Neuronal stem cell (in vitro differentiated cells): ENCODE data around the gene DAP3.
"Not testable (repeated sequence)": the region's sequence is repeated elsewhere in the genome, so short reads cannot be mapped to it uniquely, and the experiment has no call there.

Experiments
- DNase-seq: peaks from one replicate; pipeline ENCODE4 v3.0.0-alpha.2; 2013; ENCODE audit warnings: low spot score
- H2AFZ ChIP-seq: one replicate; pipeline ENCODE4 v1.6.1; 2013; ENCODE audit warnings: mild to moderate bottlenecking, low read length, inconsistent platforms
- H2AK5ac ChIP-seq: 2 replicates; pipeline ENCODE4 v1.6.1; 2013; ENCODE audit warnings: low read depth, mild to moderate bottlenecking, inconsistent platforms, low read length, moderate library complexity, mixed read lengths
- H2BK120ac ChIP-seq: 2 replicates; pipeline ENCODE4 v1.6.1; 2013; ENCODE audit warnings: low read depth, mild to moderate bottlenecking, inconsistent platforms, low read length, moderate library complexity, mixed read lengths
- H2BK12ac ChIP-seq: one replicate; pipeline ENCODE4 v1.6.1; 2013; ENCODE audit warnings: low read length, inconsistent platforms
- H2BK15ac ChIP-seq: 2 replicates; pipeline ENCODE4 v1.6.1; 2013; ENCODE audit warnings: mild to moderate bottlenecking, low read length, inconsistent platforms, mixed read lengths
- H2BK5ac ChIP-seq: one replicate; pipeline ENCODE4 v1.6.1; 2013; ENCODE audit warnings: inconsistent platforms, mild to moderate bottlenecking, low read length, moderate library complexity
- H3K14ac ChIP-seq: one replicate; pipeline ENCODE4 v1.6.1; 2013; ENCODE audit warnings: low read length, inconsistent platforms
- H3K18ac ChIP-seq: 2 replicates; pipeline ENCODE4 v1.6.1; 2013; ENCODE audit warnings: low read length, inconsistent platforms
- H3K23ac ChIP-seq: 2 replicates; pipeline ENCODE4 v1.6.1; 2013; ENCODE audit warnings: low read depth, mild to moderate bottlenecking, mixed read lengths, low read length, inconsistent platforms; ENCODE audit not compliant: poor library complexity
- H3K27ac ChIP-seq: replicated peaks from 3 replicates; pipeline ENCODE4 v1.5.1; 2013; ENCODE audit warnings: low read length, inconsistent platforms
- H3K27me3 ChIP-seq, 3 experiments: 2 replicates each; pipeline ENCODE4 v1.6.1; 2013; ENCODE audit warnings: low read length in 3 of 3, mild to moderate bottlenecking in 2 of 3, inconsistent platforms in 1 of 3, low read depth in 1 of 3, mixed read lengths in 1 of 3, moderate library complexity in 1 of 3; ENCODE audit not compliant: control insufficient read depth in 3 of 3, insufficient read depth in 3 of 3
- H3K36me3 ChIP-seq, 2 donors: replicated peaks in 1 of 2; 2 replicates each; pipeline ENCODE4 v1.6.1; 2013; ENCODE audit warnings: low read length in 2 of 2; ENCODE audit not compliant: control insufficient read depth in 2 of 2, insufficient read depth in 2 of 2
- H3K4ac ChIP-seq: 2 replicates; pipeline ENCODE4 v1.6.1; 2013; ENCODE audit warnings: inconsistent platforms, mild to moderate bottlenecking, low read length, moderate library complexity
- H3K4me1 ChIP-seq, 2 donors: 1 replicate in 1 of 2; 2 replicates in 1 of 2; pipeline ENCODE4 v1.6.1; 2013; ENCODE audit warnings: low read length in 2 of 2, low read depth in 1 of 2; ENCODE audit not compliant: control insufficient read depth in 2 of 2, insufficient read depth in 1 of 2
- H3K4me2 ChIP-seq: one replicate; pipeline ENCODE4 v1.6.1; 2013; ENCODE audit warnings: mild to moderate bottlenecking, low read length, inconsistent platforms; ENCODE audit not compliant: insufficient read depth, poor library complexity, severe bottlenecking
- H3K4me3 ChIP-seq, 2 donors: 2 replicates each; pipeline ENCODE4 v1.5.1; 2013; ENCODE audit warnings: low read length in 2 of 2, mild to moderate bottlenecking in 2 of 2, inconsistent platforms in 1 of 2, moderate library complexity in 1 of 2
- H3K79me1 ChIP-seq: one replicate; pipeline ENCODE4 v1.6.1; 2013; ENCODE audit warnings: low read depth, mild to moderate bottlenecking, inconsistent platforms, low read length, moderate library complexity
- H3K9ac ChIP-seq: one replicate; pipeline ENCODE4 v1.6.1; 2013; ENCODE audit warnings: mild to moderate bottlenecking, low read depth, low read length, inconsistent platforms; ENCODE audit not compliant: poor library complexity
- H3K9me3 ChIP-seq, 2 donors: replicated peaks in 1 of 2; 2 replicates each; pipeline versions ENCODE3 to v1.6.1; 2013; ENCODE audit warnings: low read length in 2 of 2, mild to moderate bottlenecking in 2 of 2, inconsistent platforms in 1 of 2, low read depth in 1 of 2, mixed read lengths in 1 of 2, moderate library complexity in 1 of 2; ENCODE audit not compliant: control insufficient read depth in 2 of 2, insufficient read depth in 1 of 2
- H4K8ac ChIP-seq: one replicate; pipeline ENCODE4 v1.6.1; 2013; ENCODE audit warnings: low read depth, mild to moderate bottlenecking, inconsistent platforms, low read length, moderate library complexity
- H4K91ac ChIP-seq: one replicate; pipeline ENCODE4 v1.6.1; 2013; ENCODE audit warnings: low read length, low read depth, mild to moderate bottlenecking, inconsistent platforms; ENCODE audit not compliant: poor library complexity
- WGBS, 2 donors: extraction: QIAGEN DNeasy Blood & Tissue Kit; methylation state at CpG; one replicate each; pipeline ENCODE4 v1.1.7; 2013; ENCODE audit warnings: missing lambda C conversion rate in 2 of 2, mixed read lengths in 1 of 2; ENCODE audit not compliant: insufficient read length in 2 of 2, insufficient replicate concordance in 1 of 2; ENCODE audit errors: extremely low coverage in 2 of 2; 5-methylcytosine and 5-hydroxymethylcytosine counted together

DAP3 gene

DNA sequence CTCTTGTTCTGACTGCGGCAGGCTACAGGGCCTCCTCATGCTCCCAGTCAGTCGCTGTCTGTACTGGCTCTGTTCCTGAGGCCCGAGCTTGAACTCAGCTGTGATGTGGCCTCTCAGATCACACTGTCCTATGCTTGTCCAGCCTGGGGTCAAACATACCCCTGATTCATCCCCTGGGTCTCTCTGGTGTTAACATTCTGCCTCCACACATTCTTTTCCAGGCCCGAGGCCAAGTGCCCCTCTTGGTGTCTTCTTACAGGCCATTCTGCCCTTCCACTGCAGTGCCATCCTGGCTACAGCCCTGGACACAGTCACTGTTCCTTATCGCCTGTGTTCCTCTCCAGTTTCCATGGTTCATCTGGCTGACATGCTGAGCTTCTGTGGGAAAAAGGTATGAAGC, 59.2 kb downstream of the DAP3 start:
- H2BK12ac ChIP-seq, H2AFZ ChIP-seq, H3K18ac ChIP-seq, H3K4me1 ChIP-seq, H3K9me3 ChIP-seq, H2BK120ac ChIP-seq, H3K14ac ChIP-seq, H3K4me3 ChIP-seq, H2BK15ac ChIP-seq, H3K27me3 ChIP-seq, DNase-seq, H3K23ac ChIP-seq, H3K79me1 ChIP-seq, H3K4ac ChIP-seq, H4K8ac ChIP-seq, H2AK5ac ChIP-seq, H3K4me2 ChIP-seq, H2BK5ac ChIP-seq, H4K91ac ChIP-seq, H3K27ac ChIP-seq, H3K9ac ChIP-seq: not testable (repeated sequence)
- no CpG with 5 or more reads among the region's 5 CpGs for WGBS, 2 donors
- H3K36me3 ChIP-seq, result peaks cover 5 to 50% of the 10 kb centered on the region in 2 donors

DNA sequence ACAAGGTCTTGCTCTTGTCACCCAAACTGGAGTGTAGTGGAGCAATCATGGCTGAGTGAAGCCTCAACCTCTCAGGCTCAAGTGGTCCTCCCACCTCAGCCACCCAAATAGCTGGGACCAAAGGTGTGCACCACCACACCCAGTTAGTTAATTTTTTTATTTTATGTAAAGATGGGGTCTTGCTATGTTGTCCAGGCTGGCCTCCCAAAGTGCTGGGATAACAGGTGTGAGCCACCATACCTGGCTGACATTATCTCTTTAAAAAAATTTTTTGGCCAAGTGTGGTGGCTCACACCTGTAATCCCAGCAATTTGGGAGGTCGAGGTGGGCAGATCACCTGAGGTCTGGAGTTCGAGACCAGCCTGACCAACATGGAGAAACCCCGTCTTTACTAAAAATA, 70.1 kb downstream of the DAP3 start:
- H3K4me2 ChIP-seq, H3K27ac ChIP-seq, H2BK15ac ChIP-seq, H3K9ac ChIP-seq, H2BK120ac ChIP-seq, H4K8ac ChIP-seq, H2BK12ac ChIP-seq, H2BK5ac ChIP-seq, H3K4me1 ChIP-seq, H3K4me3 ChIP-seq, H2AFZ ChIP-seq, H3K27me3 ChIP-seq, H3K18ac ChIP-seq, H3K9me3 ChIP-seq, H4K91ac ChIP-seq, H3K4ac ChIP-seq, DNase-seq, H2AK5ac ChIP-seq, H3K14ac ChIP-seq, H3K79me1 ChIP-seq, H3K23ac ChIP-seq: not testable (repeated sequence)
- peaks cover 25 to 94% of the 10 kb centered on the region in 2 donors for H3K36me3 ChIP-seq
- WGBS, 2 donors, result no CpG with 5 or more reads among the region's 3 CpGs

DNA sequence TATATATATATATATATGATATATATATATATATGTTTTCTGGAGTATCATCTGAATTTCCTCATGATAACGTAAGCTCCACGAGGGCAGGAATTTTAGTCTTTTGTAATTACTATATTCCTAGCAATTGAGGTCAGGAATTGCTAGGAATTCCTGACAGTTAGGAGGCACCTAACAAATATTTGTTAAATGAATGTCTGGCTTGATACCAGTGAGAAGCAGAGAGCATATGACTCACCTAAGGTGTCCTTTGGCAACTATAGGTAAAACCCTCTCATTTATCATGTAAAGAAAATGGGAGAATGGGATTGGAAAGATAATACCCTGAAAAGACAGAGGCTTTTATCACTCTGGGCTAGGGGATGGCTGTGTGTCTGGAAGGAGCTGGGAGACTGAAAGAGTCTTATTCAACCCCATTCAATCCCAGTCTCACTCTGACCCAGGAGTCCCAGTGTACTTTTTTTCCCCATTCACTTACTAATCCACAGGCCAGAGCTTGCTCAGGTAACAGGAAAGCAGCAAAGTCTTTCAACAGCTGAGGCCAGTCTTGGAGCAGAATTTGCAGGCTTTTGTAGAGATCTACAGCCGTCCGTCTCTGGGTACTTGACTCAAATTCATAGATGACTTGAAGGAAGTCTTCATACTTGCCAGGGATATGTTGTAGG, 71.2 kb downstream of the DAP3 start:
- H4K91ac ChIP-seq, result no peak overlapping the region
- no peak overlapping the region for H3K4ac ChIP-seq
- H3K27me3 ChIP-seq, result no peaks in the 10 kb centered on the region
- H3K9ac ChIP-seq, result no peak overlapping the region
- no peak overlapping the region for H3K27ac ChIP-seq
- H3K4me2 ChIP-seq, result no peak overlapping the region
- no peaks in the 10 kb centered on the region for H3K4me1 ChIP-seq
- H2AFZ ChIP-seq, result no peak overlapping the region
- H3K79me1 ChIP-seq, result no peaks in the 10 kb centered on the region
- H3K36me3 ChIP-seq, result peaks cover 26 to 94% of the 10 kb centered on the region in 2 donors
- H2BK12ac ChIP-seq, result no peak overlapping the region
- no peak overlapping the region for H2AK5ac ChIP-seq
- H2BK15ac ChIP-seq, result no peak overlapping the region
- no peak for DNase-seq
- H3K4me3 ChIP-seq, result no peak overlapping the region
- WGBS, 2 donors, result no CpG with 5 or more reads among the region's 4 CpGs
- no peak overlapping the region for H2BK5ac ChIP-seq
- no peak overlapping the region for H3K14ac ChIP-seq
- H2BK120ac ChIP-seq, result no peak overlapping the region
- H3K18ac ChIP-seq, result no peak overlapping the region
- H3K23ac ChIP-seq, result no peak overlapping the region
- no peak overlapping the region for H4K8ac ChIP-seq
- H3K9me3 ChIP-seq, result no peaks in the 10 kb centered on the region

DNA sequence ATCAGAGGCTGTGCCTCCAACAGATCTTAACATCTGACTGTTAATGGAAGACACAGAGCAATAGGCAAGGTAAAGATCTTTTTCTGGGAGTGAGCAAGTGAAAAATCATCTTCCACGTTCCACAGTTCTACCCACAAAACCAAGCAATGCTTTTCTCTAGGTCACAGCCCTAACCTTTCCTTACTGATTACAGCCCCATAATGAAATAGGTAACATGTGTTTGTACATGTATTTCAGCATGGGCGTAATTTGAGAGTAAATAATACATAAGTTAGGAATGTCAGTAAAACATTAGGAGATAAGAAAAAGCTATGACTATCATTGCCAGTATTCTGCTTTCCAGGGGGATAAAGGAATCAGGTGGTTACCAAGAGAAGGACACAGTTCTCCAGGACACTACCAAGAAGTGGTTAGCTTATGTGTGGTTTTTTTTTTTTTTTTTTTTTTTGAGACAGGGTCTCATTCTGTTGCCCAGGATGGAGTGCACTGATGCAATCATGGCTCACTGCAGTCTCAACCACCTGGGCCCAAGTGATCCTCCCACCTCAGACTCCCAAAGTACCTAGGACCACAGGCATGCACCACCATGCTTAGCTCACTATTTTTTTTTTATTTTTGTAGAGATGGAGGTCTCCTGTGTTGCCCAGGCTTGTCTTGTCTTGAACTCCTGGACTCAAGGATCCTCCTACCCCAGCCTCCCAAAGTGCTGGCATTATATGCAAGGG, 72.0 kb downstream of the DAP3 start:
- no CpG with 5 or more reads among the region's 2 CpGs for WGBS, 2 donors
- H3K14ac ChIP-seq, result no peak overlapping the region

More for the DNA sequence above, 72.0 kb downstream of the DAP3 start:
- Histone ChIP-seq H3K4me1 (no peaks in the 10 kb centered on the region), H3K4ac (no peak overlapping the region), H2BK15ac (no peak overlapping the region), H4K91ac (no peak overlapping the region), H2BK12ac (no peak overlapping the region), H4K8ac (no peak overlapping the region), H3K9ac (no peak overlapping the region), H3K4me3 (no peak overlapping the region), H2AFZ (no peak overlapping the region), H2BK120ac (no peak overlapping the region), H3K23ac (no peak overlapping the region), H3K18ac (no peak overlapping the region), H2BK5ac (no peak overlapping the region), H2AK5ac (no peak overlapping the region), H3K9me3 (no peaks in the 10 kb centered on the region), H3K79me1 (no peaks in the 10 kb centered on the region), H3K36me3 (peaks cover 31 to 94% of the 10 kb centered on the region in 2 donors), H3K27me3 (no peaks in the 10 kb centered on the region), H3K4me2 (no peak overlapping the region), H3K27ac (no peak overlapping the region)
- DNase-seq, result no peak
